COLO668 (cell line): Measurements from ENCODE around the gene TCHHL1.

Experiments used
- DNase-seq: peaks from one replicate; lab custom pipeline; 2025; ENCODE audit not compliant: unreplicated experiment; lab: John Stamatoyannopoulos, UW

TCHHL1 gene

GRCh38 chr1:152039886-152040285, 49.0 kb downstream of the TCHHL1 start:
- no peak for DNase-seq

DNA sequence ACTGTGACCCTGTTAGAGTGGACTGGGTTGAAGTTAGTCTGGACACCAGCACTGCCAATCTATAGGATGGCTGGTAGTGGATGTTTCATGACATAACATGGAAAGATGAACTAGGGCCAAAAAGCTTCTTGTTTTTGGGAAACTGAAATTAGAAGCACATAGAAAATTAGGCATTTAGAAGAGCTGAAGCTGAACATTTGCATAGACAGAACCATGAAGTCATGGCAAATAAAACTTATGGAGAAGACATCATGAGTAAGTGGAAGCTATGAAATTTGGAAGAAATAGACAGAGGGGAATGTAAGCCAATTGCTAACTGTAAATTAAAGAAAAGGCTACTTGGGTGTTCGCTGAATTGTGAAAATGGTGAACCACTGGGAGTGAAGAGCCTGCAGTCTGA, 49.4 kb downstream of the TCHHL1 start:
- DNase-seq, result no peak

- no peak for DNase-seq
Observed at GRCh38 chr1:152038871-152039270, 50.0 kb downstream of the TCHHL1 start.

GRCh38 chr1:152036267-152037216, 52.3 kb downstream of the TCHHL1 start, which contains the start of gene S100A11:
Gene S100A11 (minus strand): TSS chr1:152037004. CDS start chr1:152036915, 89 bp downstream.
- DNase-seq, result peak; percentile 22

- DNase-seq, result no peak
Observed at GRCh38 chr1:152035539-152036266, 53.2 kb downstream of the TCHHL1 start.

- DNase-seq, result peak; percentile 16
Observed at GRCh38 chr1:152034654-152035538, 54.0 kb downstream of the TCHHL1 start.

- DNase-seq, result no peak
Observed at GRCh38 chr1:152034324-152034653, 54.6 kb downstream of the TCHHL1 start.
